Vagina (tissue), 2 donors: ENCODE results near the gene CCDC102A. TPM values are rescaled to one million over a fixed set of nuclear protein-coding genes. Genes with fewer than 3 reads are reported as not detected.
"Not testable (repeated sequence)": the region's sequence is repeated elsewhere in the genome, so short reads cannot be mapped to it uniquely, and the experiment has no call there.

Experiments used
- DNase-seq, 2 donors: peaks; one replicate each; pipeline ENCODE4 v3.0.0-alpha.2; 2017; ENCODE audit errors: extremely low spot score in 2 of 2
- H3K27ac ChIP-seq: fragments of 200-600 bp; sonication (generic); one replicate; pipeline ENCODE4 v1.5.1; 2019
- H3K27me3 ChIP-seq: fragments of 200-600 bp; sonication (generic); one replicate; pipeline ENCODE4 v1.5.1; 2019
- H3K36me3 ChIP-seq, 2 donors: fragments of 200-600 bp; sonication (generic); one replicate each; pipeline ENCODE4 v1.5.1; 2017 to 2019
- H3K4me1 ChIP-seq: fragments of 200-600 bp; sonication (generic); one replicate; pipeline ENCODE4 v1.5.1; 2019
- H3K4me3 ChIP-seq, 2 donors: fragments of 200-600 bp; sonication (generic); 1 replicate in 1 of 2; 2 replicates in 1 of 2; pipeline ENCODE4 v1.5.1; 2016 to 2019
- H3K9me3 ChIP-seq: fragments of 200-600 bp; sonication (generic); one replicate; pipeline ENCODE4 v1.5.1; 2019
- POLR2A ChIP-seq, 2 donors: fragments of 450-650 bp; IDR thresholded peaks; one replicate each; pipeline ENCODE4 v1.6.1; 2017; ENCODE audit warnings: antibody characterized with exemption in 2 of 2, mild to moderate bottlenecking in 2 of 2, moderate library complexity in 2 of 2
- POLR2AphosphoS5 ChIP-seq, 2 donors: sonication (generic); formaldehyde crosslinking; IDR thresholded peaks; one replicate each; pipeline ENCODE4 v1.9.0; 2017; ENCODE audit warnings: antibody characterized with exemption in 2 of 2, mild to moderate bottlenecking in 2 of 2, low read depth in 1 of 2; ENCODE audit not compliant: insufficient read depth in 1 of 2
- intact Hi-C: fragments of 100-400 bp; cut with DNase I; formaldehyde crosslinking; loops from one replicate; pipeline ENCODE4 v1.15.1; 2023
- total RNA-seq: library from RNA; depleted of rRNA; stranded (reverse); fragments of >200 nt; gene quantifications from one replicate; pipeline ENCODE4 v1.2.3, GENCODE V29; 2016
- TF ChIP-seq, protein P1 (sequence below), 3 experiments: fragments of 450-650 bp in 2 of 3; fragments of 200-600 bp in 1 of 3; sonication (generic) in 1 of 3; IDR thresholded peaks; one replicate each; pipeline ENCODE4 v1.5.1; 2017 to 2019; ENCODE audit warnings: antibody characterized with exemption in 3 of 3, mild to moderate bottlenecking in 2 of 3, moderate library complexity in 2 of 3

Gene CCDC102A
- total RNA-seq, 1 donor from 2014 or later, result 22.1 TPM

DNA sequence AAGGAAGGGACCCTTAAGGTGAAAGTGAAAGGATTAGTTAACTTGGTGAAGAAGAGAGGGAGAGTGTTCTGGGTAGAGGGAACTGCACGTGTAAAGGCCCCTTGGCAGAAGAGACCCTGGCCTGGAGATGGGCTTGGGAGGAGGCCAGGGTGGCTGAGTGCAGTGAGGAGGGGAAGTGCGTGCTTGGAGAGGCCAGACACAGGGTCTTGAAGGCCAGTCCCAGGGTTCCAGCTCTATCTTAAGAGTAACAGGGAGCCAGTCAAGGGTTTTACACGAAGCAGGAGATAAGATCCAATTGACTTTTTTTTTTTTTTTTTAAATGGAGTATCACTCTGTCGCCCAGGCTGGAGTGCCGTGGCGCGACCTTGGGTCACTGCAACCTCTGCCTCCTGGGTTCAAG lies 34.9 kb downstream of the CCDC102A start:
- H3K27me3 ChIP-seq, result no peaks in the 10 kb centered on the region
- no peaks in the 10 kb centered on the region for H3K4me1 ChIP-seq
- DNase-seq, result no peak
- TF ChIP-seq POLR2A (IDR thresholded peaks at IDR 0.05), result no peak
- TF ChIP-seq, protein P1, sequence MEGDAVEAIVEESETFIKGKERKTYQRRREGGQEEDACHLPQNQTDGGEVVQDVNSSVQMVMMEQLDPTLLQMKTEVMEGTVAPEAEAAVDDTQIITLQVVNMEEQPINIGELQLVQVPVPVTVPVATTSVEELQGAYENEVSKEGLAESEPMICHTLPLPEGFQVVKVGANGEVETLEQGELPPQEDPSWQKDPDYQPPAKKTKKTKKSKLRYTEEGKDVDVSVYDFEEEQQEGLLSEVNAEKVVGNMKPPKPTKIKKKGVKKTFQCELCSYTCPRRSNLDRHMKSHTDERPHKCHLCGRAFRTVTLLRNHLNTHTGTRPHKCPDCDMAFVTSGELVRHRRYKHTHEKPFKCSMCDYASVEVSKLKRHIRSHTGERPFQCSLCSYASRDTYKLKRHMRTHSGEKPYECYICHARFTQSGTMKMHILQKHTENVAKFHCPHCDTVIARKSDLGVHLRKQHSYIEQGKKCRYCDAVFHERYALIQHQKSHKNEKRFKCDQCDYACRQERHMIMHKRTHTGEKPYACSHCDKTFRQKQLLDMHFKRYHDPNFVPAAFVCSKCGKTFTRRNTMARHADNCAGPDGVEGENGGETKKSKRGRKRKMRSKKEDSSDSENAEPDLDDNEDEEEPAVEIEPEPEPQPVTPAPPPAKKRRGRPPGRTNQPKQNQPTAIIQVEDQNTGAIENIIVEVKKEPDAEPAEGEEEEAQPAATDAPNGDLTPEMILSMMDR (IDR thresholded peaks at IDR 0.05), result no peak
- no peak for TF ChIP-seq POLR2AphosphoS5 (IDR thresholded peaks at IDR 0.05; ENCODE audit: insufficient read depth in 1 of 2, low read depth in 1 of 2)
- H3K27ac ChIP-seq, result no peak overlapping the region
- intact Hi-C loops, result no loop called here
- H3K36me3 ChIP-seq, result no peaks in the 10 kb centered on the region
- no peak overlapping the region for H3K4me3 ChIP-seq
- H3K9me3 ChIP-seq, result no peaks in the 10 kb centered on the region

DNA sequence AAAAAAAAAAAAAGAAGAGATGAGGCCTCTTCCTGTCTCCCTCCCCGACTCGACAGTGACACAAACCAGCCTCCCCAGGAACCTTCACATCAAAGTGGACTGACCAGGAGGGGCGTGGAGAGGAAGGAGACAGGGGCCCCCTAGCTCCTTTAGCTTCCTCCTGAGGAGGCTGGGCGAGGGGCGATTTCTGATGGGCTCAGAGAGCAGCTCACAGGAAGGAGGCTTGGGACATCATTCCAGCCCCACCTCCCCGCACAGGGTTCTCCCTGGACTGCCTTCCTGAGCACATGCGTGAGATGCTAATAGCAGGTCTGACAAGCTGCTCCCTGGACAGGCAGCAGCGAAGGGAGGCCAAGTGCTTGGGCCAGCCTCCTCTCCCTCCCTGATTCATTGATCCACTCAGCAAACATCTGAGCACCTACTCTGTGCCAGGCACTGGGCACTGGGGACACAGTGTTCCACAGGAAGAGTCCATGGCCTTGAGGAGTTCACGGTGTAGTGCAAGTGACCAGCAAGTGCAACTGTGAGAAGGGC lies 35.7 kb downstream of the CCDC102A start:
- H3K9me3 ChIP-seq, result no peaks in the 10 kb centered on the region
- intact Hi-C loops, result no loop called here
- H3K36me3 ChIP-seq, result no peaks in the 10 kb centered on the region
- TF ChIP-seq POLR2A (IDR thresholded peaks at IDR 0.05) (no peak), POLR2AphosphoS5 (IDR thresholded peaks at IDR 0.05; ENCODE audit: insufficient read depth in 1 of 2, low read depth in 1 of 2) (no peak)
- TF ChIP-seq, protein P1 (IDR thresholded peaks at IDR 0.05), result no peak
- no peaks in the 10 kb centered on the region for H3K4me1 ChIP-seq
- H3K4me3 ChIP-seq, result no peak overlapping the region
- H3K27me3 ChIP-seq, result no peaks in the 10 kb centered on the region
- H3K27ac ChIP-seq, result no peak overlapping the region
- DNase-seq, result no peak

- H3K4me1 ChIP-seq, H3K4me3 ChIP-seq, H3K27ac ChIP-seq, H3K27me3 ChIP-seq, H3K36me3 ChIP-seq, H3K9me3 ChIP-seq, DNase-seq: not testable (repeated sequence)
- intact Hi-C loops, result loop anchor here (5.0 kb wide), 1 partner anchor 578 kb away; no protein-coding TSS in a partner anchor
Measured at GRCh38 chr16:57499941-57500340, 36.4 kb downstream of the CCDC102A start.

DNA sequence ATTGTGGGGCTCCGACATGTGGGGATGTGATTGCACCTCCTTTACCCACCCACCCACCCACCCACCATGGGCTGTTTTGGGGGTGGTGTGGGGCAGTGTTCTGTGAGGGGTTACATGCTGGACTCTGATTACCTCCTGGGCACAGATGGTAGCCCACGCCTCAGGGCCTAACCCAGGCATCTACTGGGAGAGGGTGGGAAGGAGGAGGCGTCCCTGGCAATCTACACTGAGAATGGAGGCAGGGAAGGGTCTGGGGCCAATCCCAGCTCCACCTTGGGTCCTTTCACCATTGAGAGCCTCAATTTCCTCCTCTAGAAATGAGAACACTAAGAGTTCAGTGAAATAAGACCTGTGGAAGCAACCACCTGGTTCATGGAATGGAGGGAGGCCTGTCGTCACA lies 38.3 kb downstream of the CCDC102A start:
- H3K36me3 ChIP-seq, result no peaks in the 10 kb centered on the region
- intact Hi-C loops, result loop anchor here (5.0 kb wide), 1 partner anchor 576 kb away; no protein-coding TSS in a partner anchor
- H3K27me3 ChIP-seq, result no peaks in the 10 kb centered on the region
- no peaks in the 10 kb centered on the region for H3K4me1 ChIP-seq
- no peak overlapping the region for H3K27ac ChIP-seq
- no peak for DNase-seq
- TF ChIP-seq POLR2AphosphoS5 (IDR thresholded peaks at IDR 0.05; ENCODE audit: insufficient read depth in 1 of 2, low read depth in 1 of 2) (no peak), POLR2A (IDR thresholded peaks at IDR 0.05) (no peak)
- TF ChIP-seq, protein P1 (IDR thresholded peaks at IDR 0.05), result no peak
- H3K9me3 ChIP-seq, result no peaks in the 10 kb centered on the region
- no peak overlapping the region for H3K4me3 ChIP-seq

DNA sequence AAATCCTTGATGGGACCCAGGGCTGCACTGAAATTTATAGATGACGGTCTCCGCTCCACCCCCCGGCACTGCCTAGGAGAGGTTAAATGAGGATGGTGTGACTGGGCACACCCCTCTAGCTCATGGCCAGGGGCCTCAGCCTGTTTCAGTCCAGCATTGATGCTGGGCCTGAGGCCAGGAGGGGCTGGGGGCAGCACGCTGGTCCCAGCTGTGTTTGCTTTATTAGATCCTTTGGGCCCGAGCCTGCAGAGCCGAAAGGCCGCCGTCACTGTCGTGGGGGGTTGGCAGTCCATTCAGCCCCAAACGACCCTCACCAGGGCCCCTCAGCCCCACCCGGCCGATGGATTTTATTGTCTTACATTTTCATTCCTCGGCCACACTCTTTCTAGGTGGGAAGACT lies 39.2 kb downstream of the CCDC102A start:
- no peak for DNase-seq
- intact Hi-C loops, result loop anchor here (5.0 kb wide), 1 partner anchor 575 kb away; no protein-coding TSS in a partner anchor
- no peak overlapping the region for H3K4me3 ChIP-seq

More for the DNA sequence above, 39.2 kb downstream of the CCDC102A start:
- Histone ChIP-seq H3K36me3 (no peaks in the 10 kb centered on the region), H3K27ac (no peak overlapping the region), H3K4me1 (no peaks in the 10 kb centered on the region), H3K9me3 (no peaks in the 10 kb centered on the region), H3K27me3 (no peaks in the 10 kb centered on the region)
- TF ChIP-seq, protein P1 (IDR thresholded peaks at IDR 0.05), result no peak
- TF ChIP-seq POLR2AphosphoS5 (IDR thresholded peaks at IDR 0.05; ENCODE audit: insufficient read depth in 1 of 2, low read depth in 1 of 2) (no peak), POLR2A (IDR thresholded peaks at IDR 0.05) (no peak)
